NCI-H2029 (cell line): ENCODE results near the gene PLEKHA6.

ENCODE experiments used
- DNase-seq: peaks from one replicate; lab custom pipeline; 2025; lab: John Stamatoyannopoulos, UW

The PLEKHA6 gene

GRCh38 chr1:204286315-204286714 is 73.4 kb downstream of the PLEKHA6 start:
- DNase-seq = peak; percentile 38

DNA sequence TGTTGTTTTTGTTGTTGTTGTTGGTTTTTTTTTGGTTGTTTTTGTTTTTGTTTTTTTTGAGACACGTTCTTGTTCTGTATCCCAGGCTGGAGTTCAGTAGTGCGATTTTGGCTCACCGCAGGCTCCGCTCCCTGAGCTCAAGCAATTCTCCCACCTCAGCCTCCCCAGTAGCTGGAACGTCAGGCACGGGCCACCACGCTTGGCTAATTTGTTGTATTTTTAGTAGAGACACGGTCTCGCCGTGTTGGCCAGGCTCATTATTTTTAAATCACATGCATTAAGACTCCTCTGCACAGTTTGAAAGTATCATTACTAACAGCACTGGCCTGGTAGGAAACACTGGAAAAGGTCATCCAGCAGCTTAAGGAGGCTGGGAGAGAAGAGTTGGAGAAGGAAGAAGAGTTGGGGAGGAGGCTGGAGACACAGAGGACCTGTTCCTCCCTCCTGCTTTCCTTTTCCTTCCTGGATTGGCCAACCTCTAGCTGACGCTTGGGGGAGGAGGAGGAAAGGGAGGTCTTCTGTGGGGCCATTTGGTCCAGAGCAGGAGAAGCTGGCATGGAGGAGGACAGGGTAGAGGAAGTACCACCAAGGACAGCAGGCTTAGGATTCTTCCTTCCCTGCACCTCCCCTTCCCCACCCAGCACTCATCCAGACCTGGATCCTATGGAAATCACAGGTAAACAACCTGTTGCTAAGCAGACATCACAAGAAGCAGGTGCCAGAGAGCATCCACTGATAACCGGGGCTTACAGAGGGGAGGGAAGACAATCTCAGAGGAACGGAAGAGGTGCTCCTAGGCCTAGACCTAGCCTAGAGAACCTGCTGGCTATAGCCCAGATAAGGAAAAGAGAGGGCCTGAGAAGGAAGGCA is 74.1 kb downstream of the PLEKHA6 start:
- peak; percentile 45 for DNase-seq

DNA sequence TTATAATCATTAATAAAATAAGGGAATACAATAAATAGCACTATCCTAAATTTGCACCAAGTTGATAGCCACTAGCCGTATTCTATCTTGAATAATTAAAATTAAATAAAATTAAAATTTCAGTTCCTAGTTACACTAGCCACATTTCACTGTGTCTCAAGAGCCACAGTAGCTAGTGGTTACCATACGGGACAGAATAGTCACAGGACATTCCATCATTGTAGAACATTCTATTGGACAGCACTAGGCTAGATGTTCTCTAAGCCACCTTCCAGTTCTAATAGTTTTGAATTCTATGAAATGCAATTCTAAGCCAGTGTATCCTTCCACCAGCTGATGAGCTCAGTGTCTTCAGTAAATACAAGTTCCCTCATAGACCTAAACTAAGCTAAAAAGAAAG is 74.8 kb downstream of the PLEKHA6 start:
- no peak for DNase-seq

DNA sequence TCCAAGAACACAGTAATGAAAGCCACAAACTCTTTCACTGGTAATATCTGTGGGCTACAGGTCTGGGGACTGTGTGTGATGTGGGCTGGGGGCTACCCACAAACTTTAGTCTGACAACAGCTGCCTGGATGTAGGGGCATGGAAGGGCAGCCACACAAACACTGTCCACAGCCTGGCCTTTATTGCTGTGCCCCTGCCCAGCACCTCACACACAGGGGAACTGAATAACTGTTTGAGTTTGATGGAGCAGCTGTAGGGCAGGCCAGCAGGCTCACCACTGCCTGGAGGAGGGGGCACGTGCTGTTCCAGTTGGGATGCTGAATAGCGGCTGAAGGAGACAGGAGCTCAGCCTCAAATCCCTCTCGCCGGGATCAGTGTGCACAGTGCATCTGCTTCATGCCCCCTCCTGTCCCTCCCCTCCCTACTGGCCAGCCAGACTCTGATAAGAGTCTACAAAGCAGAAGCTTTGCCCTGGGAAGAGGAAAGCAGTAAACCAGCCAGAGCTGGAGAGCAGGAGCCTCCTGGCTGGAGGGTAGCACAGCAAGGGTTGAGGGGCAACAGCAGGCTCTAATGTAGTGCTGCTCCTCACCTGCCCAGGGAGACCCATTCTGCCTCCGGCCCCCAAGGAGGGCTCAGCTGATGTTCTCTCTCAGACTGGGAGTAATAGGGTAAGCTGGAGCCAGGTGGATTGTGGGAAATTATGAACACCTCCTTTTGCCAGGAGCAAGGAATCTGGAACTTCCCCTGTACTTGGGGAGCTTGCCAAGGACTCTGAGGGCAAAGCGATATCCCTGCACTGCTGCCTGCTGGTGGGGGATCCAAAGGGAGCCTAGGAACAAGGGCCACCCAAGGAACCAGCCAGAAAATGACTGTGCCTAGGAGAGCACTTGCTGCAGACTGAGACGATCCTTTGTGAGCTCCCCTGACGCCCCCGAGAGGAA is 75.7 kb downstream of the PLEKHA6 start:
- DNase-seq = no peak

DNA sequence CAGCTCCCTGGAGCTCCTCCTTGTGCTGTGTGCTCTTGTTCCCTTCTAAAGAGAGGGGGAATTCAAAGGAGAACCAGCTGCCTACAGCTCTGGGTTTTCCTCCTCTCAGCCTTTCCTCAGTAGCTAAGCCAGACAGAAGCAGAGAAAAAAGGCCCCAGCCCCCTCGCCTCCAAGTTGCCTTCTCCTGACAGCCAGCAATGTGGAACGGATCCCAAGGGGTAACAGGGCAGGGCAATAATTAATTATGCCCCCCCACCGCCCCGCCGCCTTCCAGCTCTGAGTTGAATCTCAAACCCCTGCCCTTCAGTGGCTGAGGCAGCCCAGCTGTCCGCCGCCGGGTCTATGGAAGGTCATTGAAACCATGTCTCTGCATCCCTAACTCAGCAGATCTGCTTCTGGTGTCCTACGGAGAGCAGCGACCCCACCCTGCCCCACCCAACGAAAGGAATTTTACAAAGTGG is 76.9 kb downstream of the PLEKHA6 start:
- no peak for DNase-seq

- DNase-seq = no peak
These were observed 79.4 kb downstream of the PLEKHA6 start for GRCh38 chr1:204280099-204280961.

DNA sequence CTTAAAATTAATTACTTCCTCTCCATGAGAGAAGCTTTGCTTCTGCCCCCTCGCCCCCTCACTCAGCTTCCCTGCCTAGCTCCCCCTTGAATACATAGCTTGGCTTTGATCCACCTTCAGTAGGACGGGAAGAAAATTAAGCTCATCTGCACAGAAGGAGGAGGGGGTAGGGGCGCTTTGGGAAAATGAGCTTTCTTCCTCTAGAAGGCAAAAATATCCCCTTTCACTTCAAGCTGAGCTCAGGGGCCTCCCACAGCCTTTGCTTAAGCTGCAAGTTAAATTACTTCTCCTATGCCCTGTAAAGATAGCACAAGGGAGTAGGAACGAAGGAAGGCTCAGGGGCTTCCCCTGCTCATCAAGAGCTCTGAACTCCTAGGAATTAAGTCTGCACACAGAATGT is 80.8 kb downstream of the PLEKHA6 start:
- no peak for DNase-seq

- no peak for DNase-seq
These were observed 81.5 kb downstream of the PLEKHA6 start for GRCh38 chr1:204278251-204278650.

DNA sequence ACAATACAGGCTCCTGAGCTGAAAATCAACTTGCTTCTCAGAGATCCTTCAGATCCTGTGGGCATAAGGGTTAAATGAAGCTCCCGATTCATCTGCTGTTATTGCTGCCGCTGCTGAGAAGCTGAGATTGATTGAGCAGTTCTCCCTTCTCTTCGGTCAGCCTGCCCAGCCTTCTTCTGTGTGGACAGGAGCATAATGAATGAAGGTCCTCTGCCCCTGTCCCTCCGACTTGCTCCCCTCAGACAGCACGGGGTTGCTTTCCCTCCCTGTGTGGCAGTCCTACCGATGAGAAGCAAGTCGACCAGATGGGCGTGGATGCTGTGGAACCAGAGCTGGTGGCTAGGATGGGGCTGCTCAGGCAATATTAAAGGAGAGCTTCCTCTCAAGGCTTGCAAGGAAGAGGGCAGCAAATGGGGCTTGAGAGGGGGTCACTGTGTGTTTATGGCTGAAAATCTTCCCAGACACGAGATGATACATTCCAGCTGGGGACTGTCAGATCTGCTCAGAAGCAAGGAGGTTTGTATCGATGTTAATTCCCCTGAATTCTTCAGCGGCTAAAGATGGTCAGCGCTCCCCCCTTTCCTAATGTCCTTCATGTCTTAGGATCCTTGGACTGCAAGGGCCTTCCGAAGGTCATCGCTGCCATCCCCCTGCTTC is 82.0 kb downstream of the PLEKHA6 start:
- no peak for DNase-seq

DNA sequence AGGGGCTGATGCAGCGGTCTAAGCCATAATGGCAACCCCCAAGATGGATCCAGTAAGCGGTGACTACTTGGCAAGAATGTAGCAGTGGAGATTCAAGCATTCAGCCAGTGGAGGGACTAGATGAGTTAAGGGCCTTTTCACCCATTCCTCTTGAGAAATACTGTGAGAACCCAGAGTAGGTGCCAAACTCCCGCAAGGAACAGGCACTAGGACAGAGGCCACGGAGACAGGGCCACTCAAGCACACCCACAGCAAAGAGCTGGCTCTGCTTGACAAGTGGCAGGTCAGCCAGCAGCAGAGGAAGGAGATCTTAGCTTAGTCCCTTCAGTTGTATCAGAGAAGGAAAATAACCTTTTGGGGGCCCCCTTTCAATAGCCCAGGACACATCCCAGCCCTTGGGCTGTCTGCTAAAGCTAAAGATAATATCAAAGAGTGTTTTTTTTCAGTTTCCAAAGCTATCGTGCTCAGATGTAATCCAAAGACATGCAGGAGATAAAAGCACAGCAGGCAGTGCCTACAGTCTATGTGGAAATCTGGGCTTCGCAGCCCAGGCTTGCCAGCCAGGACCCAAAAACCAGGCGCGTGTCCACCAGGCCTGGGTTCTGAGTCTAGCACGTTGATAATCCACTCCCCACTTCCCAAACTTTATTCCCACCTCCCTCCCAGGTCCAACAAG is 83.9 kb downstream of the PLEKHA6 start:
- no peak for DNase-seq

- no peak for DNase-seq
These were observed 85.3 kb downstream of the PLEKHA6 start for GRCh38 chr1:204274446-204274845.

DNA sequence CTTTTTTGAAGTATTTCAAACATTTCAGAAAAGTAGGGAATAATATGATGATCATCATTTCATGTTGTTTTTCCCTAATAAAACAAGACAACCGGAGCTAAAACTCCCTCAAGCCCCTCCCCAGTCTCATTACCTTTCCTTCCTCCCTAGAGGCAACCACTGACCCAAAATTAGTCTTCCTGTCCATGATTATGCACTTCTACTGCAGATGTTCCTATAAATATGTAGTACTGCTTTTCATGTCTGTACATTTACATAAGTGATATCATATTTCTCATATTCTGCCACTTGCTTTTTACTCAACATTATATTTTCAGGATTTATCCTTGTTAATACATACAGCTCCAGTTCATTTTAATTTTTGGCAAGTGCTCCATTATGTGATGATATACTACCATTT is 87.2 kb downstream of the PLEKHA6 start:
- DNase-seq = no peak

DNA sequence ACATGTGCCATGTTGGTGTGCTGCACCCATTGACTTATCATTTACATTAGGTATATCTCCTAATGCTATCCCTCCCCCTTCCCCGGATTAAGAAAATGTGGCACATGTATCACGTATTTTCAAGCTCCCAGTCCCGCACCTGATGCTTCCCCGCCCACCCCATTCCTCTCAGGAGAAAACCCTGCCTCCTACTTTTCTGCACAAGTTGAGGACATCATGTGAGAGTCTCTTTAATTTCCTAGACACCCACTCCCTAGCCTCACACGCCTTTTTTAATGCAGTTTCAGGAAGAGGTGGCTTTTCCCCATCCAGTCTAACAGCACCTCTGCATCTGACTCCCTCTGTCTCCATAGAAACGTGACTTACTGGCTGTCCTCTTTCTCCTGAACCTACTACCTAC is 87.8 kb downstream of the PLEKHA6 start:
- DNase-seq = no peak

- no peak for DNase-seq
These were observed 91.6 kb downstream of the PLEKHA6 start for GRCh38 chr1:204268101-204268500.

- no peak for DNase-seq
These were observed 92.5 kb downstream of the PLEKHA6 start for GRCh38 chr1:204267191-204267601.

DNA sequence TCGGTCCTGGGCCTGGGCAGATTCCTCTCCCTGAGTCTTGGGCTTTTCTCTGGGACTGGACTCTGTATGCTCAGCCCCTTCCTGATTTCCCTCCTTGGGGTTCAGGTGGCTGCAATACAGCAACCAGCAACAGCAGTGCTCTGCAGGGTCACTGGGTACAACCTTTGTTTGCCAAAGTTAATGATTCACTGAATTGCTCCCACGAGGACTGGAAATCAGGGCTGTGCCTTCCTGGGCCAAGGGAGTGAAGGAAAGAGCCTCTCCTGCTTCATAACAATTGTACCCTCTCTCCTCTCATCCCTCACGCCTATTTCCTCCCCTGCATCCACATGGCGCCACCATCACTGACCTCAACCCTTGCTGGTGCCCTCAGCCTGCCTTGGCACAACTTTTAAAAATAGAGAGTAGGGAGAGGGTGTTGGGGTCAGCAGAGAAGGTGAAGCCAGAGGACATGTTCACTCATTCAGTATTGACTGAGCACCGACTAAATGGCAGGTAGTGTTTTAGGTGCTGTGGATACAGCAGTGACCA is 93.2 kb downstream of the PLEKHA6 start:
- DNase-seq = no peak

- DNase-seq = no peak
These were observed 94.1 kb downstream of the PLEKHA6 start for GRCh38 chr1:204265665-204266064.

DNA sequence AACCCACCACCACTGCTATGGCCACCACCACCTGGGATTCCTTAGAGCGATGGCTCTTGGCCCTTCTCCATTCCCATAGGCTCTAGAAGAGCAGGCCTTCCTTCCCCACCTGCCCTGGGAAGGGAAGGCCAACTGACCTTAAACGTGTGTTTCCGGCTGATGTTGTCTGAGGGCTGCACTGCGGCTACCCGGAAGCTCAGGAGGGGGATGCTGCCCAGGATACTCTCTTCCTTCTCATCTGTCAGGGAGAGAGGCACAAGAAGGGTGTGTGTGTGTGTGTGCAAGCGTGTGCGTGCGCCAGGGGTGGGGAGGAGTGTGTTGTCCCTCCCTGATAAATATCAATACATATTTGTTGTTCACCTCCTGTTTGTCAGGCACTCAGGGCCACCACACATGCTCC is 94.9 kb downstream of the PLEKHA6 start:
- DNase-seq = no peak

- no peak for DNase-seq
These were observed 96.3 kb downstream of the PLEKHA6 start for GRCh38 chr1:204263254-204263910.
